NAMALWA (cell line): ENCODE measurements around the gene RTP2.

Experiments used
- DNase-seq: peaks from one replicate; pipeline ENCODE4 v3.0.0-alpha.2; 2015; ENCODE audit warnings: low spot score

Gene RTP2

DNA sequence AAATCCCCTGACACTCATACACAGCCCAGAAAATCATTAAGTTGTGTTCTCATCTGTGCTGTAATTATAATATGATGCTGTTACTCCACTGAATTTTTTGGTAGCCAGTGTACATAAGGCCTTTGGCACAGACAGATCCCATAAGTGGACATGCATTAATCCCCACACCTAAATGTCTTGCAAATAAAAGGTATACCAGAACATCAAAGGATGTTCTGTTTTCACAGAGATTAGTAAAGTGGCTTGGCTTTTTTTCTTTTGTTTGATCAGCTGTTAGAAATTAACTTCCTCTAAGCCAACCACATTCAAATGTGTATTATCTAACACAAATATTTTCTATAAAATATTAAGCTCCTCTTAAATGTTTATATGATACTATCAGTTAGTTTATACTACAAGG lies 34.8 kb downstream of the RTP2 start:
- no peak for DNase-seq

- DNase-seq = no peak
Observed at GRCh38 chr3:187665764-187666402, 36.5 kb downstream of the RTP2 start.

- DNase-seq = no peak
Observed at GRCh38 chr3:187665010-187665409, 37.3 kb downstream of the RTP2 start.

- DNase-seq = no peak
Observed at GRCh38 chr3:187662848-187663409, 39.4 kb downstream of the RTP2 start.

DNA sequence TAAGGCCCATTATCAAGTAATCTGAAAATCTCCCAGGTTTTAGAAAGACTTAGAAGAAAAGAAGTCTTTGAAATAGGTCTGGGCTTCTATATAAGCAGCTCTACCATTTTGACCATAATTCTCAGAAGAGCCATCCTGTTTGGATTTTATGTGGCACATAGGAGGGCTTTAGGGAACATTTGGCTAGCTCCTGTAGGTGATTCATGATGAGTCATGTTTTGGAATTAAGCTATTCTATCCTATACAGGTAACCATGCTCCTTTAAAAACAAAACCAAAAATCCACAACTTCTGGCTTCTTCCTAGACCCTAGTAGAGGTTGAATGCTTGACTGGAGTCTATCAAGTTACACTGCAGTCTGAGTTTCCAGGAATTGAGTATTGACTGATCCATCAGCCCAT lies 41.1 kb downstream of the RTP2 start:
- no peak for DNase-seq

- no peak for DNase-seq
Observed at GRCh38 chr3:187651282-187651681, 51.1 kb downstream of the RTP2 start.
